ENCODE data around the gene VOPP1. TPM values are rescaled to one million over a fixed set of nuclear protein-coding genes. Genes with fewer than 3 reads are reported as not detected.
A peak's percentile ranks its signal among the peaks of the same experiment; 100 is the strongest.

The VOPP1 gene
- total and polyA plus RNA-seq, 9 of the 15 experiments (the other 6 are each of a cell fraction or from before 2014, with no cell fraction given): 8.2 to 45.8 (median 31.2) TPM

GRCh38 chr7:55498770-55499169, 73.5 kb downstream of the VOPP1 start:
- H2AFZ ChIP-seq (ENCODE audit: low read depth, low read length): no peak overlapping the region
- no peaks in the 10 kb centered on the region for H3K79me2 ChIP-seq (ENCODE audit: control insufficient read depth, insufficient read depth, low read length)
- no peak overlapping the region for H3K4me3 ChIP-seq
- H3K9ac ChIP-seq (ENCODE audit: insufficient read depth in 1 of 2, low read depth in 2 of 2, low read length in 2 of 2): no peak overlapping the region
- DNase-seq (ENCODE audit: extremely low read depth in 1 of 4, low spot score in 3 of 4) (no peak), ATAC-seq (no peak), FAIRE-seq (no peak)
- WGBS (ENCODE audit: insufficient coverage, low coverage, missing lambda C conversion rate): 88% methylated on average over 4 of the region's 4 CpGs
- H4K20me1 ChIP-seq (replicated peaks; ENCODE audit: control insufficient read depth, insufficient read depth, low read length): peaks cover 4% of the 10 kb centered on the region
- no peaks in the 10 kb centered on the region for H3K9me1 ChIP-seq (ENCODE audit: control insufficient read depth, insufficient read depth, low read length)
- in situ Hi-C loops (cut with MboI): no loop called here
- ChIA-PET CTCF (ENCODE audit: low intra/inter-chr PET ratio) (no interaction called here), POLR2A (no interaction called here)
- BruUV-seq (replicated peaks): no TSS peak
- H3K27me3 ChIP-seq (ENCODE audit: control insufficient read depth in 2 of 2, insufficient read depth in 2 of 2, low read length in 2 of 2): no peaks in the 10 kb centered on the region
- 0 out of 3 replicates have a peak, but pooled peaks cover 3% of the 10 kb centered on the region for H3K36me3 ChIP-seq (ENCODE audit: control insufficient read depth, insufficient read depth, low read length)
- H3K4me2 ChIP-seq (ENCODE audit: insufficient read depth, low read length): no peak overlapping the region
- intact Hi-C loops (cut with micrococcal nuclease): no loop called here
- H3K4me1 ChIP-seq (replicated peaks in 1 of 2; ENCODE audit: control insufficient read depth in 2 of 2, insufficient read depth in 2 of 2, low read length in 2 of 2): no peaks in the 10 kb centered on the region
- H3K9me3 ChIP-seq (replicated peaks; ENCODE audit: control insufficient read depth, insufficient read depth, low read depth, low read length): no peaks in the 10 kb centered on the region
- H3K27ac ChIP-seq (ENCODE audit: extremely low read depth, low read depth, low read length): no peak overlapping the region
- TF ChIP-seq ZKSCAN1 (IDR thresholded peaks at IDR 0.05; ENCODE audit: low read depth, low read length) (0 out of 2 replicates have a peak, but pooled peaks have one; percentile 23), ZNF449 (CRISPR knock-in tag; IDR thresholded peaks at IDR 0.05) (no peak)

- in situ Hi-C loops (cut with MboI): no loop called here
- Histone ChIP-seq H3K36me3 (ENCODE audit: control insufficient read depth, insufficient read depth, low read length) (0 out of 3 replicates have a peak, but pooled peaks cover 3% of the 10 kb centered on the region), H3K27me3 (ENCODE audit: control insufficient read depth in 2 of 2, insufficient read depth in 2 of 2, low read length in 2 of 2) (no peaks in the 10 kb centered on the region), H3K4me2 (ENCODE audit: insufficient read depth, low read length) (no peak overlapping the region), H4K20me1 (replicated peaks; ENCODE audit: control insufficient read depth, insufficient read depth, low read length) (peaks cover 4% of the 10 kb centered on the region), H3K79me2 (ENCODE audit: control insufficient read depth, insufficient read depth, low read length) (no peaks in the 10 kb centered on the region), H3K9me1 (ENCODE audit: control insufficient read depth, insufficient read depth, low read length) (no peaks in the 10 kb centered on the region), H3K9ac (ENCODE audit: insufficient read depth in 1 of 2, low read depth in 2 of 2, low read length in 2 of 2) (no peak overlapping the region), H3K4me1 (replicated peaks in 1 of 2; ENCODE audit: control insufficient read depth in 2 of 2, insufficient read depth in 2 of 2, low read length in 2 of 2) (no peaks in the 10 kb centered on the region), H3K27ac (ENCODE audit: extremely low read depth, low read depth, low read length) (no peak overlapping the region), H3K9me3 (replicated peaks; ENCODE audit: control insufficient read depth, insufficient read depth, low read depth, low read length) (no peaks in the 10 kb centered on the region), H3K4me3 (no peak overlapping the region), H2AFZ (ENCODE audit: low read depth, low read length) (no peak overlapping the region)
- 77% methylated on average over 6 of the region's 7 CpGs for WGBS (ENCODE audit: insufficient coverage, low coverage, missing lambda C conversion rate)
- intact Hi-C loops (cut with micrococcal nuclease): no loop called here
- FAIRE-seq (no peak), DNase-seq (ENCODE audit: extremely low read depth in 1 of 4, low spot score in 3 of 4) (no peak), ATAC-seq (no peak)
- ChIA-PET CTCF (ENCODE audit: low intra/inter-chr PET ratio) (no interaction called here), POLR2A (no interaction called here)
- no TSS peak for BruUV-seq (replicated peaks)
- TF ChIP-seq GATA2 (CRISPR knock-in tag; IDR thresholded peaks at IDR 0.05) (no peak), ZZZ3 (IDR thresholded peaks at IDR 0.05) (no peak), ILK (tag; IDR thresholded peaks at IDR 0.05; ENCODE audit: borderline replicate concordance, low read depth) (no peak), DNMT1 (IDR thresholded peaks at IDR 0.05) (no peak), FOXA3 (CRISPR knock-in tag; conservative IDR thresholded peaks at IDR 0.05 in 1 of 2, IDR thresholded peaks at IDR 0.05 in 1 of 2) (no peak), BRF2 (IDR thresholded peaks at IDR 0.05; ENCODE audit: borderline replicate concordance, insufficient read depth, insufficient read length) (no peak), ATF6 (CRISPR knock-in tag; IDR thresholded peaks at IDR 0.05) (no peak), ZNF165 (CRISPR knock-in tag; IDR thresholded peaks at IDR 0.05; ENCODE audit: borderline replicate concordance) (no peak), ILF3 (IDR thresholded peaks at IDR 0.05; ENCODE audit: borderline replicate concordance) (no peak), PHB (CRISPR knock-in tag; IDR thresholded peaks at IDR 0.05) (no peak)
These were observed 74.2 kb downstream of the VOPP1 start for GRCh38 chr7:55498142-55498541.
